ENCODE measurements around the gene METTL6. TPM values are rescaled to one million over a fixed set of nuclear protein-coding genes. Genes with fewer than 3 reads are reported as not detected.

The METTL6 gene
- total RNA-seq, 1 donor from 2014 or later: 18.9 TPM

DNA sequence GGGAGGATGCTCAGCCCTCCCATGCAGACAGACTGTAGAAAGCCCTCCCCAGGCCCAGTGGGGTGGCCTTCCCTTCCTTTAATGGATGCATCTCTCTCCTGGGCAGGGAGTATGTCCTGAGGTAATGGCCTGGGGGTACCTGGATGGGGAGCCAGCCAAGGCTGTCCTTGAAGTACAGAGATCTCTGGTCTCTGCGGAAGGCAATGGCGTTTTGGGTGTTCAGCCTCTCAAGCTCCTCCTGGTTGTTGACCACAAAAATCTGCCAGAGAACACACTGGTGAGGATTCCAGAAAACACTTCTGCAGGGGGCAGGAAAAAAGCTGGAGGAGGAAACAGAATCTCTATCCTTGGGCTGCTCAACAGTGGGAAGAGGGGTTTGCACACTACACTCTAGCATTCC lies 29.0 kb upstream of the METTL6 start:
- DNase-seq (ENCODE audit: low read depth) (no peak), FAIRE-seq (no peak)
- no peaks in the 10 kb centered on the region for H3K27me3 ChIP-seq (ENCODE audit: insufficient read depth, low read length)
- H3K4me1 ChIP-seq (ENCODE audit: insufficient read depth, low read length): no peaks in the 10 kb centered on the region
- H3K36me3 ChIP-seq (ENCODE audit: insufficient read depth, low read length): no peaks in the 10 kb centered on the region
- H3K4me2 ChIP-seq (ENCODE audit: low read length): no peak overlapping the region
- no peaks in the 10 kb centered on the region for H3K9me3 ChIP-seq (ENCODE audit: insufficient read depth, low read depth, low read length)
- no peaks in the 10 kb centered on the region for H3K9me3 Mint-ChIP-seq (ENCODE audit: unreplicated experiment)
- no peak overlapping the region for H3K27ac Mint-ChIP-seq (ENCODE audit: unreplicated experiment)
- H4K20me1 ChIP-seq (ENCODE audit: insufficient read depth, low read length): no peaks in the 10 kb centered on the region
- peaks cover under 1% of the 10 kb centered on the region for H3K36me3 Mint-ChIP-seq (ENCODE audit: low read depth, unreplicated experiment)
- H3K9ac ChIP-seq (ENCODE audit: low read length): no peak overlapping the region
- no peak overlapping the region for H2AFZ ChIP-seq (ENCODE audit: low read depth, low read length)
- peaks cover 2% of the 10 kb centered on the region for H3K4me1 Mint-ChIP-seq (ENCODE audit: low read depth, unreplicated experiment)
- H3K4me3 ChIP-seq (ENCODE audit: insufficient read depth, low read depth, low read length): no peak overlapping the region
- H3K79me2 ChIP-seq (ENCODE audit: insufficient read depth, low read length): no peaks in the 10 kb centered on the region
- no peak for TF ChIP-seq EZH2 (IDR thresholded peaks at IDR 0.05; ENCODE audit: insufficient read depth, low read length)
- TF ChIP-seq, protein P1, sequence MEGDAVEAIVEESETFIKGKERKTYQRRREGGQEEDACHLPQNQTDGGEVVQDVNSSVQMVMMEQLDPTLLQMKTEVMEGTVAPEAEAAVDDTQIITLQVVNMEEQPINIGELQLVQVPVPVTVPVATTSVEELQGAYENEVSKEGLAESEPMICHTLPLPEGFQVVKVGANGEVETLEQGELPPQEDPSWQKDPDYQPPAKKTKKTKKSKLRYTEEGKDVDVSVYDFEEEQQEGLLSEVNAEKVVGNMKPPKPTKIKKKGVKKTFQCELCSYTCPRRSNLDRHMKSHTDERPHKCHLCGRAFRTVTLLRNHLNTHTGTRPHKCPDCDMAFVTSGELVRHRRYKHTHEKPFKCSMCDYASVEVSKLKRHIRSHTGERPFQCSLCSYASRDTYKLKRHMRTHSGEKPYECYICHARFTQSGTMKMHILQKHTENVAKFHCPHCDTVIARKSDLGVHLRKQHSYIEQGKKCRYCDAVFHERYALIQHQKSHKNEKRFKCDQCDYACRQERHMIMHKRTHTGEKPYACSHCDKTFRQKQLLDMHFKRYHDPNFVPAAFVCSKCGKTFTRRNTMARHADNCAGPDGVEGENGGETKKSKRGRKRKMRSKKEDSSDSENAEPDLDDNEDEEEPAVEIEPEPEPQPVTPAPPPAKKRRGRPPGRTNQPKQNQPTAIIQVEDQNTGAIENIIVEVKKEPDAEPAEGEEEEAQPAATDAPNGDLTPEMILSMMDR (IDR thresholded peaks at IDR 0.05; ENCODE audit: insufficient read depth, low read depth, low read length): no peak
- H3K4me3 Mint-ChIP-seq (ENCODE audit: unreplicated experiment): no peak overlapping the region
- H3K27me3 Mint-ChIP-seq (ENCODE audit: low read depth, unreplicated experiment): peaks cover 4% of the 10 kb centered on the region
- H3K27ac ChIP-seq (ENCODE audit: low read depth, low read length): no peak overlapping the region

DNA sequence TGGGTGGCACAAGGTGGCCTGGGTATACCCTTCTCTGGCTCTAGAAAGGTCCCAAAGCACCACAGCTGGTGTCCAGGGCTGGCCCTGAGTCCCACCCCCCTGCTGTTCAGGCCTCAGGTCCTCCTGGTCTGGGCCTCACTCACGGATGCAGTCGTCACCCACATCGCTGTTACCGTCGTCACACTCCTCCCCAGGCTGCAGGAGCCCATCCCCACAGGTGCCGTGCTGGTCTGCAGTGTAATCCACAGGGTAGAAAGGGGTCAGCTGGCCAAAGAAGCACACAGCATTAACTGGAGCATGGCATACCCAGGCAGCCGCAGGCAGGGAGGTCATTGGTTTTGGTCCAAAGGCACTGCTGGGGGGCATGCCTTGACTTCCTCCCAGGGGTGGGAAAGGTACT lies 28.4 kb upstream of the METTL6 start:
- no peak for TF ChIP-seq EZH2 (IDR thresholded peaks at IDR 0.05; ENCODE audit: insufficient read depth, low read length)
- TF ChIP-seq, protein P1 (IDR thresholded peaks at IDR 0.05; ENCODE audit: insufficient read depth, low read depth, low read length): no peak
- no peaks in the 10 kb centered on the region for H3K27me3 ChIP-seq (ENCODE audit: insufficient read depth, low read length)
- DNase-seq (ENCODE audit: low read depth): no peak
- no peak overlapping the region for H3K4me2 ChIP-seq (ENCODE audit: low read length)
- no peaks in the 10 kb centered on the region for H3K4me1 ChIP-seq (ENCODE audit: insufficient read depth, low read length)
- no peak overlapping the region for H2AFZ ChIP-seq (ENCODE audit: low read depth, low read length)
- H3K9ac ChIP-seq (ENCODE audit: low read length): no peak overlapping the region
- H3K27ac ChIP-seq (ENCODE audit: low read depth, low read length): no peak overlapping the region
- peaks cover 4% of the 10 kb centered on the region for H3K36me3 Mint-ChIP-seq (ENCODE audit: low read depth, unreplicated experiment)
- FAIRE-seq: no peak
- H3K27ac Mint-ChIP-seq (ENCODE audit: unreplicated experiment): no peak overlapping the region
- H4K20me1 ChIP-seq (ENCODE audit: insufficient read depth, low read length): no peaks in the 10 kb centered on the region
- H3K9me3 Mint-ChIP-seq (ENCODE audit: unreplicated experiment): no peaks in the 10 kb centered on the region
- no peak overlapping the region for H3K4me3 ChIP-seq (ENCODE audit: insufficient read depth, low read depth, low read length)
- H3K9me3 ChIP-seq (ENCODE audit: insufficient read depth, low read depth, low read length): no peaks in the 10 kb centered on the region
- H3K36me3 ChIP-seq (ENCODE audit: insufficient read depth, low read length): no peaks in the 10 kb centered on the region
- peaks cover 4% of the 10 kb centered on the region for H3K27me3 Mint-ChIP-seq (ENCODE audit: low read depth, unreplicated experiment)
- H3K4me3 Mint-ChIP-seq (ENCODE audit: unreplicated experiment): no peak overlapping the region
- H3K4me1 Mint-ChIP-seq (ENCODE audit: low read depth, unreplicated experiment): peaks cover 2% of the 10 kb centered on the region
- H3K79me2 ChIP-seq (ENCODE audit: insufficient read depth, low read length): no peaks in the 10 kb centered on the region

DNA sequence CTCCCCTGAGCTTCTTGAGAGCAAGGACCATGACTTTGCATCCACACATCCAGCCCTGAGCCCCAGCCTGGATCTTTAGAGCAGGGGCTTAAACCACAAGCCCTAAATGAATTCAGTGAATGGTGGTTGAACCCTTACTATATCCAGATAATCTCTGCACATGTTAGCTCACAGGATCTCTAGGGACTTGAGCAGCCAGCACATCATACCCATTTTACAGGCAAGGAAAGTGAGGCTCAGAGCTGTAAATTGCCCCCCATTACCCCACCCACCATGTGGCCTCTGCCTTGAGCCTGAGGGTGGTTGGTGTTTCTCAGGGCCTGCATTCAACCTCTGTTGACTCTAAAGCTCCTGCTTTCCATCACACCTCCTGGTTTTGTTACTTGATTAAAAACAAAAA lies 27.6 kb upstream of the METTL6 start:
- H2AFZ ChIP-seq (ENCODE audit: low read depth, low read length): no peak overlapping the region
- FAIRE-seq (no peak), DNase-seq (ENCODE audit: low read depth) (no peak)
- H3K27me3 ChIP-seq (ENCODE audit: insufficient read depth, low read length): no peaks in the 10 kb centered on the region
- no peaks in the 10 kb centered on the region for H3K9me3 Mint-ChIP-seq (ENCODE audit: unreplicated experiment)
- no peaks in the 10 kb centered on the region for H3K9me3 ChIP-seq (ENCODE audit: insufficient read depth, low read depth, low read length)
- no peak overlapping the region for H3K27ac ChIP-seq (ENCODE audit: low read depth, low read length)
- H3K79me2 ChIP-seq (ENCODE audit: insufficient read depth, low read length): no peaks in the 10 kb centered on the region
- no peak overlapping the region for H3K4me2 ChIP-seq (ENCODE audit: low read length)
- no peak overlapping the region for H3K27ac Mint-ChIP-seq (ENCODE audit: unreplicated experiment)
- no peak overlapping the region for H3K9ac ChIP-seq (ENCODE audit: low read length)
- peaks cover 2% of the 10 kb centered on the region for H3K4me1 Mint-ChIP-seq (ENCODE audit: low read depth, unreplicated experiment)
- no peak overlapping the region for H3K4me3 Mint-ChIP-seq (ENCODE audit: unreplicated experiment)
- no peaks in the 10 kb centered on the region for H3K4me1 ChIP-seq (ENCODE audit: insufficient read depth, low read length)
- no peak overlapping the region for H3K4me3 ChIP-seq (ENCODE audit: insufficient read depth, low read depth, low read length)
- H4K20me1 ChIP-seq (ENCODE audit: insufficient read depth, low read length): no peaks in the 10 kb centered on the region
- TF ChIP-seq, protein P1 (IDR thresholded peaks at IDR 0.05; ENCODE audit: insufficient read depth, low read depth, low read length): no peak
- no peak for TF ChIP-seq EZH2 (IDR thresholded peaks at IDR 0.05; ENCODE audit: insufficient read depth, low read length)
- no peaks in the 10 kb centered on the region for H3K36me3 ChIP-seq (ENCODE audit: insufficient read depth, low read length)
- H3K36me3 Mint-ChIP-seq (ENCODE audit: low read depth, unreplicated experiment): peaks cover 4% of the 10 kb centered on the region
- H3K27me3 Mint-ChIP-seq (ENCODE audit: low read depth, unreplicated experiment): peaks cover 2% of the 10 kb centered on the region

Data from astrocyte (in vitro differentiated cells and primary cell).